ENCODE results near the gene CDK3. TPM values are rescaled to one million over a fixed set of nuclear protein-coding genes. Genes with fewer than 3 reads are reported as not detected.

CDK3 gene
- total and polyA plus RNA-seq, 2 donors (not counting 3 experiments of a cell fraction or from before 2014, with no cell fraction given), result 8.5 to 8.7 TPM

- FAIRE-seq, result no peak
- POLR2A ChIA-PET, result no interaction called here
- intact Hi-C loops (cut with micrococcal nuclease), result loop anchor here (10.0 kb wide), 1 partner anchor 235 kb away; a partner anchor contains a TSS
- Histone ChIP-seq H3K36me3 (ENCODE audit: control insufficient read depth in 2 of 2, extremely low read depth in 1 of 2, insufficient read depth in 2 of 2, low read length in 2 of 2) (no peaks in the 10 kb centered on the region), H2AFZ (ENCODE audit: low read depth, low read length) (no peak overlapping the region), H3K9ac (replicated peaks; ENCODE audit: extremely low read depth, insufficient read depth, low read length) (no peak overlapping the region), H3K27ac (ENCODE audit: insufficient read depth, low read depth, low read length) (no peak overlapping the region), H3K4me1 (ENCODE audit: control insufficient read depth, extremely low read depth, insufficient read depth, low read length) (no peaks in the 10 kb centered on the region), H3K27me3 (ENCODE audit: control insufficient read depth in 2 of 2, insufficient read depth in 2 of 2, low read length in 2 of 2) (no peaks in the 10 kb centered on the region), H3K9me3 (replicated peaks; ENCODE audit: control insufficient read depth, insufficient read depth, low read length) (no peaks in the 10 kb centered on the region), H3K4me3 (replicated peaks in 1 of 3; ENCODE audit: insufficient read depth in 1 of 3, low read depth in 1 of 3, low read length in 3 of 3) (no peak overlapping the region), H4K20me1 (replicated peaks; ENCODE audit: control insufficient read depth, extremely low read depth, insufficient read depth, low read length) (no peaks in the 10 kb centered on the region), H3K4me2 (ENCODE audit: insufficient read depth, low read length) (no peak overlapping the region), H3K9me1 (replicated peaks; ENCODE audit: control insufficient read depth, extremely low read depth, insufficient read depth, low read length) (no peaks in the 10 kb centered on the region), H3K79me2 (ENCODE audit: control insufficient read depth, insufficient read depth, low read length) (no peaks in the 10 kb centered on the region)
- DNase-seq (ENCODE audit: low read depth, low spot score), result no peak
- TF ChIP-seq FOS (IDR thresholded peaks at IDR 0.05; ENCODE audit: borderline replicate concordance, insufficient read depth, low read length) (no peak), POLR2AphosphoS5 (IDR thresholded peaks at IDR 0.05; ENCODE audit: insufficient read depth, low read depth, low read length) (no peak), MYC (IDR thresholded peaks at IDR 0.05; ENCODE audit: low read depth, low read length) (no peak), JUN (IDR thresholded peaks at IDR 0.05; ENCODE audit: borderline replicate concordance, insufficient read depth, insufficient read length, low read depth) (no peak), POLR2A (IDR thresholded peaks at IDR 0.05; ENCODE audit: low read depth, low read length) (no peak), MAX (IDR thresholded peaks at IDR 0.05; ENCODE audit: insufficient read depth, insufficient read length) (no peak), CTCF (IDR thresholded peaks at IDR 0.05; ENCODE audit: extremely low read depth in 1 of 2, insufficient read depth in 1 of 2, low read depth in 1 of 2, low read length in 2 of 2) (no peak)
- no TSS peak for BruUV-seq (replicated peaks)
- dilution Hi-C loops (cut with MboI; ENCODE audit: extremely low pct_ligation_motif_present, low sequenced_read_pairs), result no loop called here
- CTCF ChIA-PET, result interaction anchor here (0.9 to 4.6 kb wide), 7 partner anchors 10 to 280 kb away, joined by 3 to 35 read pairs (median 4); partner anchors contain the start of genes CDK3 and MRPL38
Measured at GRCh38 chr17:76009447-76009846, 8.8 kb downstream of the CDK3 start.
